GM18505 (cell line): ENCODE measurements around the gene C14orf132.

Experiments
- ATAC-seq: cut with Tn5 transposase; IDR thresholded peaks from one replicate; pipeline ENCODE4 v1.9.1; 2021; ENCODE audit not compliant: unreplicated experiment
- POLR2A ChIP-seq: IDR thresholded peaks from 4 replicates; pipeline ENCODE4 v1.6.1; 2011; ENCODE audit warnings: borderline replicate concordance; ENCODE audit not compliant: insufficient read depth, insufficient read length; ENCODE audit errors: extremely low read depth

C14orf132 gene

DNA sequence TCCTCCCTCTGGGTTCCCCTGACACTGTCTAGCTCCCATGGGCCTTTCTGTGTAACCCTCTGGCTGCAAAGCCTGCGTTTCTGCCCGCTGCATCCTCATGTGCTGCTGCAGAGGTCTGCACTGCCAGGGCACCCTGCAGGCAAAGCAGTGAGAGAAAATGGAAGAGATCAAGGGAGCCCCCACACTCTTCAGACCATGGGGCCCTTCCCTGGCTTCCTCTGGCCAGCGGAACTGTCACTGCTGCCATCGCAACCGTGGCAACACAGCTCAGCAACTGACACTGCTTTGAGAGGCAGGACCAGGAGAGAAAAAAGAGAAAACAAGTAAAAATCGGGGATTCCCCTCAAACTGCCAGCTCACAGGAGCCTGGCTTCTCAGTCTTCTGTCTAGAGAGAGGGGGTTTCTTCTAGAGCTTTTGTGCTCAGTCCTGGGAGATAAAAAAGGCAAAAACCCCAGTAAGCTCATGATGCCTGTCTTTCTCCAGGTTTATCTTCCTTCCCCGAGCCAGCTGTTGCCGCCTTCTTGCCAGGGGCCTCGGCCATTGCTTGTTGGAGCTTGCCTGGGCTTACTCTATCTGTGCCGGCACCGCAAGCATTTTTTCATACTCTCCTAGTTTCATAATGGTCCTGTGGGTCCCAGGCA is 38.9 kb downstream of the C14orf132 start:
- no peak for ATAC-seq

DNA sequence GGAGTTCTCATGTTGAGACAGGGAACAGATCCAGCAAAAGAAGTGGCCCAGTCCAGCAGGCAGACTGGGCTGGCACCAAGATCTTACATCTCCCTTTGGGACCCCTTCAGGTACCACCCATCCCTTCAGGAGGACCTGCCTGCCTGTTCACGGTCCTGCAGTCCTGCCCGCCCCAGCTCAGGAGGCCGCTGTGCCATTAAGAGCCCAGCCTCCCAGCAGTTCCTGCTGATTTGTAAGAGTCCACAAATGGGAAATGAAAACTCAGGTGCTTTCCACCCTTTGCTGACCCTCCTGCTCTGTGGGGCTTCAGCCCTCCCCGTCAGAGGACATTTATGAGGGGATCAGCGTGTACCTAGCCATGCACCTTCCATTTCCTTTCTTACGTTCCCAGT is 39.5 kb downstream of the C14orf132 start:
- TF ChIP-seq POLR2A: no peak

More for the DNA sequence above, 38.9 kb downstream of the C14orf132 start:
- TF ChIP-seq POLR2A: no peak

DNA sequence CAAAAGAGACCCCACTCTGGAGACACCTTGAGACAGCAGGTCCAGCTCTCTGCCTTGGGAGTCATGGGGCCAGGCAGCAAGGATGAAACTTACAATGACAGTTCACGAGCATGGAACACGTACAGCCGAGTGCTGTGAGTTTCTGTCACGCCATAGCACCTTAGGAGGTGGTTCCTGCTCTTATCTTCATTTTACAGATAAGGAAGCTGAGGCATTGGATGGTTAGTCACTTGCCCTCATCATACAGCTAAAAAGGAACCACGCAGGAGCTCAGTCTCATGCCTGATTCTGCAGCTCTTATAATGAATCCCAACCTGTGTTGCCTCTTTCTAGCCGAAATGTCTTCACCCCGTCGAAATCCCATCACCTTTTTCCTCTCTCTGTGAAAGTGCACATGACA is 39.9 kb downstream of the C14orf132 start:
- ATAC-seq: no peak
- no peak for TF ChIP-seq POLR2A

More for the DNA sequence above, 39.5 kb downstream of the C14orf132 start:
- ATAC-seq: no peak

DNA sequence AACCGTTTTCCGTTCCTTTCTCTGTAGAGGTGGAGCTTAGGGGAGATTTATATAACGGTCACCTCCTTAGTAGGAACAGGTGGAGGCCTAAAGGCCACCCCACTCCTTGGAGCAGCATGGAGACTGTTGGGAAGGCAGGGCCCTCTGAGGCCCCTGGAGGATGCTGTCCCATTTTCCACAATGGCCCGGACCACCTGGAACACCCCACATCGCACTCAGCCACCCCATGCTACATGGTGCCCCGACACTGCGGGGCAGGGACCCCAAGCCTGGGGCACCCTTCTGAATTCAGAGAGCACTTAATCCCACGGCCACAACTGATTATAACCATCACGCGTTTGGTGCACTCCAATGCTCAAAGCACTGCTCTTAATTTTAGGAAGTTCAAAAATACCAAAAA is 41.4 kb downstream of the C14orf132 start:
- no peak for TF ChIP-seq POLR2A

DNA sequence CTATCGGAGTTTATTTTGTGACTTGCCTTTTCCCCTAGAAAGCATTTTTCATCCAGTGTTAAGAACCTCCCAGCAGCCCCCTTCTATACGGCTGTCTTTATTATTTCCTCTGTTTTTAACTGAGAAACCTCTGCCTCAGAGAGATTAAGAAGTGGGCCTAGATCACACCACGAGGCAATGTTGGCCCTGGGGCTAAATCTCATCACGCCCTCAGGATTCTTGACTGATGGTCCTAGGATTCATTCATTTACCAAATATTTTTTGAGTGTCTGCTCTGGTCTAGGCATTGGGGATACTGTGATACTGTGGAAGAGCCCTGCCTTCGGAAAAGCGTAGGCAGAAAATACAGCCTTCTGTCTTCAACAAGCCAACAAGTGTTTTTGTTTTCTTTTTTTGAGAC is 42.1 kb downstream of the C14orf132 start:
- TF ChIP-seq POLR2A: no peak
- ATAC-seq: no peak

More for the DNA sequence above, 41.4 kb downstream of the C14orf132 start:
- ATAC-seq: no peak

DNA sequence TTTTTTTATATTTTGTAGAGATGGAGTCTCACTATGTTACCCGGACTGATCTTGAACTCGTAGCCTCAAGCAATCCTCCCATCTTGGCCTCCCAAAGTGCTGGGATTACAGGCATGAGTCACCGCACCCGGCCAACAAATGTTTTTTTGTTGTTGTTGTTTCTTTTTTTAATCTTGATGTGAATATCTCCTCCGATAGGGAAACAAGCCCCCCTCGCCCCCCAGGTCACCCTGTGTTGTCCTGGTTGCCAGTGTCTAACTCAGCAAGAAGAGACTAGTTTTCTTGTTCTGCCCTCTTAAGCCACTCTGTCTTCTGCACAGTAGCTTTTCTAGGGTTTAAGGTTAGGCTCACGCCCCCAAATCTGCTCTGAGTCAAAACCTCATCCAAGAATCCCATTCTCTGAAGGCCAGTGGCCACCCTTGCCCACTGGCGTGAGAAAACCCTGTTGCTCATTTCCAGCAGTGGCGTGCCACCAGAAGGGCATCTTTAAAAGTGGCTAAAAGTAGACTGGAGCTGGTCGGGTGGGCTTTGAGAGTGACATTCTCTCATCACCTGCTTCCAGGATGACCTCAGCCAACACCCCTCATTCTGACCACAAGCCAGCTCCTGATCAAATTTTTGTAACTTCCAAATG is 42.7 kb downstream of the C14orf132 start:
- no peak for ATAC-seq
- TF ChIP-seq POLR2A: no peak

DNA sequence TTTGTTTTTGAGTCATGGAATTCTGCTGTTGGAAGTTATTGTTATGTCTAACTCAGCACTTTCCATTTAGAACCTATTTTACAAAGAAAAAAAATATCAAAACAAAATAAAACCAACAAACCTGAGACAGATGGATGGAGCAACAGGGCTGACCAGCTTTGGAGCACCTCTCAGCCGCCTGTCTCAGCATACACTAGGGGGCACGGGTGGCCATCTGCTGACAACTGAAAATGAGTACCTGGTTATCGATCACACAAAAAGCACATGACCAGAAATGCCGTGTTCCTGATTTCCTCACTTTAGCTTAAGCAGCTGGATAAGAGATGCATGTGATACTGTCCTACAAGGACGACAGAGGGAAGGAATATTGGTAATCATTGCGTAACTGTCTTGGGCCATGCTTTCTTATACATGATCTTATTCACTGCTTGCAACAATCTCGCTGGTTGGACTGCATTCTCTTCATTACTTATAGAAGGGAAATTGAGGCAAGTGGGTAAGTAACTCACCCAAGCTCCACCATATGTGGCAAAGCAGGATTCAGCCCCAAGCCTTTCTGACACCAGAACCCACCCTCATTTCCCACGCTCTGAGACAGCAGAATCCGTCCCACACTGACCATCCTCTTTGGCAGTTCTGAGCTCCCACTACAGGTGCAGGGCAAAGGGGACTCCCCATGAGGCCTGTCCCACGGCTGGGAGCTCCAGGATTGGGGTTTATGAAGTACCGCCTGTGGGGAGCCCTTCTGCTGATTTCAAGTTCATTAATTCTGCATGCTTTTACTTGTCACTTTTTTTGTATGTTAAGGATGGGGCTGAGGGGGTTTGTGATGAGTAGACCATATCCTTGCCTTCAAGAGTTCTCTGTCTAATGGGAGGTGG is 43.5 kb downstream of the C14orf132 start:
- no peak for ATAC-seq
- no peak for TF ChIP-seq POLR2A

DNA sequence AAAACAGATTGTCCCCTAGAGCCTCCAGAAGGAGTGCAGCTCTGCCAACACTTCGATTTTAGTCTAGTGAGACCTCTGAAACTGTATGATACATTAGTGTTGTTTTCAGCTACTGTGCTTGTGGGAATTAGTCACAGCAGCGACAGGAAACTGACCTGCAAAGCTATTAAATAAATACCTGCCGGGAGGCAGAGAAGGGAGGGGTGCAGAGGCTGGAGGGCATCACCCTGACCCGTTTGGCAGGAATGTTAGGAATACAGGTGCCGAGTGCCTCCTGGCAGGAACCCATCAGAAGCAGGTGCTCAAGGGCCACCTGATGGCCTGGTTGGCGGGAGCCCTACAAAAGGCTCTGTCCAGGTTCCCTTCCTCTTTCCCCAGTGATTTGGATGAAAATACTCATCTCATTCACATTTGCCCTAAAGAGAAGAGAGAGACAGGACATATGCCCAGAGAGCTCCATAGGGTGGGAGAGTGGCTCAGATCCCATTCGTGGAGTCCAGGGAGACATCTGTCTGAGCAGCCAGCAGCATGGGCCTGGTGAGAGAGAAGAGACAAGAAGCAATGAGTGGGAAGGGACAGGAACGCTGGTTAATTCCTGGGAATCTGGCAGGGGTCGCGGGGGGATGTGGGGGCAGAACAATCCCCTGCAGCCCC is 44.6 kb downstream of the C14orf132 start:
- no peak for ATAC-seq
- no peak for TF ChIP-seq POLR2A

DNA sequence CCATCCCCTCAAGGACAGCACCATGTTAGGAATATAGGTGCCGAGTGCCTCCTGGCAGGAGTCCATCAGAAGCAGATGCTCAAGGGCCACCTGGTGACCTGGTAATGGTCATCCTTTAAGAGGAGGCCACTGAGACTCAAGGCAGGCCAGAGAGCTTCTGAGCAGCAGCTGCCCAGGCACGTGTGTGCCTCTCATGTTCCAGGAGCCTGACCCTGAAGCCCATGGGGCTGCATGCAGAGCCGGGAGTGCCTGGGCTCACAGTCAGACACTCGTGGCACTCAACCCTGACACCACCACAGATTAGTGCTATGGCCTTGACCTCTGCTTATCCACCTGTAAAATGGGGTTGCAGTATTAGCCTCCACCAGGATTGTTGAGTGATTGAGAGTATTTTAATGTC is 45.6 kb downstream of the C14orf132 start:
- ATAC-seq: no peak
- no peak for TF ChIP-seq POLR2A

DNA sequence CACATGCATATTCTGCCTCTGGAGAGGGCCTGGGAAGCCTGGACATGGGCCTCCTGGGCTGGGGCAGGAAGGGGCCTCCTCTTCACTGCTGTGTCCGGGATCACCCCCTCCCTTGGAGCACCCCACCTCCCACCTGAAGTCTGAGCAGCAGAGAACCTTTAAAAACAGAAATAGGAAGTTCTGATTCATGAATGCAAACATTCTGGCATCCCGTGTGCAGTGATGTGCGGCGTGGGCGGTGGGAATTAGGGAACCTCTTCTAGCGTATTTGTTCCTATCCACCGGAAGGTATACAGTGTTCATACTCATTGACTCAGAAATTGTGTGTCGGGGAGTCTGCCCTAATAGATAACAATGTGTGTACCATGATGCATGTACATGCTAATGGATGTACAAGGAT is 46.2 kb downstream of the C14orf132 start:
- no peak for ATAC-seq
- no peak for TF ChIP-seq POLR2A

DNA sequence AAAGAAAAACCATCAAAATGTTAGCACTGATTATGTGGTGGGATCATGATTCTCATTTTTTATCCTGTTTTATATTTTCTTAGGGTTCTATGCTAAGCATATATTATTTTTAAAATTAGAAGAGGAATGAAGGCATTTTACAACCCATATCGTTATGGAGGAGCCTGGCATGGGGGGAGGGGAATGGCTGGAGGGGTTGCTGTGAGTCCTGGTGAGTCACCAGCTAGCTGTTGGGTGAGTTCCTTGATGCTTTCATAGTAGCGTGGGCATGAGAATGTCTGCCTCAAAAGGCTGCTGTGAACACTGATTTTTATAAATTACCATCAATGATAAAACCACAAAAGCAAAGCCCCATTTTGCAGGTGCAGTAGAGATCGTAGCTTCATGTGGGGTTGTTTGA is 46.9 kb downstream of the C14orf132 start:
- ATAC-seq: no peak

DNA sequence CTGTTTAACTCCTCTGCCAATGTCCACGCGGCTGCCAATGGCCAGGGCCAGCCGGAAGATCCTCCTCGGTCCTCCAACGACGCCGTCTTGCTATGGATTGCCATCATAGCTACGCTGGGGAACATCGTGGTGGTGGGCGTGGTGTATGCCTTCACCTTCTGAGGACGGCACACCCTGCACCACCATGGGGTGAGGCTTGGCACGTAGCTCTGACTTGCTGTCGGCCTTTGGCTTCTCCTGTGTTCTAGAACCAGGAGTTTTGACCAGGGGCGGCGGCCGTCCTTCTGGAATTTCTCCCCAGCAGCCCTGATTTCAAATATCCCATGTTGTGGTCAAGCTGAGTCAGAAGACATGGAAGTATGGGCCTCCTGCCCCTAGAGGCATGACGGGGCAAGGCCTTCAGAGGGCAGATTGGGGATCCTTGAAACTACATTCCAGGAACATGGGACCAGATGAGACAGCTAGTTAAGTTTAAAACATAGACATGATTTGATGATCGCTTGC is 47.5 kb downstream of the C14orf132 start:
- no peak for ATAC-seq
- no peak for TF ChIP-seq POLR2A

More for the DNA sequence above, 46.9 kb downstream of the C14orf132 start:
- no peak for TF ChIP-seq POLR2A

DNA sequence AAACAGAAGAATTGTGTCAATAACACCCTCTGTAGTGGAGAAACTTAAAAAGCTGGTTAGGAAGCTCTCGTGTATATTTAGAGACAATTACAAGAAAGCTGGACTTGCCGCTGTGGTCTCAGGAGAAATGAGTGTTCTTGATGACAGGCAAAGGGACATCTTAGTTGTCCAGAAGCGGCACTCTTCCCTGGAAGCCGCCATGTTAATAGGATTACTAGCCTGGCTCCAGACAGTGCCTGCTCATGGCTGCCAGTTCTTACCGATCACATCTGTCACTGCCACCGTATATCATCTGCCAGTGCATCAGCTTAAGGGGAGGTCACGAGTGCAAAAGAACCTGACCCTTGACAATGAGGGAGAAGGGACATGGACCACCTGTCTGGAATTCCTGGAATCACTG is 48.9 kb downstream of the C14orf132 start:
- no peak for TF ChIP-seq POLR2A
- no peak for ATAC-seq
